H7 (cell line): ENCODE results near the gene C1orf226. TPM values are rescaled to one million over a fixed set of nuclear protein-coding genes. Genes with fewer than 3 reads are reported as not detected.
"Not testable (repeated sequence)": the region's sequence is repeated elsewhere in the genome, so short reads cannot be mapped to it uniquely, and the experiment has no call there.

Source experiments
- DNase-seq: peaks from one replicate; pipeline ENCODE4 v3.0.0; 2012
- H3K27me3 ChIP-seq: 2 replicates; pipeline ENCODE4 v1.6.0; 2011; ENCODE audit warnings: mild to moderate bottlenecking, low read length; ENCODE audit not compliant: control insufficient read depth, insufficient read depth
- H3K36me3 ChIP-seq: replicated peaks from 2 replicates; pipeline ENCODE4 v1.5.1; 2011; ENCODE audit warnings: low read length; ENCODE audit not compliant: control insufficient read depth, insufficient read depth
- H3K4me3 ChIP-seq: 2 replicates; pipeline ENCODE4 v1.5.1; 2011; ENCODE audit warnings: low read depth, mild to moderate bottlenecking, control low read depth, low read length, moderate library complexity; ENCODE audit not compliant: insufficient read depth
- total RNA-seq: library from RNA; depleted of rRNA; stranded (reverse); fragments of >200 nt; shearing (Covaris generic); gene quantifications from 2 replicates; pipeline ENCODE4 v1.2.3, GENCODE V29; 2014

Gene C1orf226
- total RNA-seq, 1 experiment from 2014 or later = 13.4 TPM

- Histone ChIP-seq H3K4me3 (no peak overlapping the region), H3K36me3 (no peaks in the 10 kb centered on the region), H3K27me3 (no peaks in the 10 kb centered on the region)
- no peak for DNase-seq
Observed at GRCh38 chr1:162397039-162397448, 15.5 kb downstream of the C1orf226 start.

GRCh38 chr1:162397943-162398560, 16.5 kb downstream of the C1orf226 start:
- no peaks in the 10 kb centered on the region for H3K36me3 ChIP-seq
- H3K4me3 ChIP-seq = no peak overlapping the region
- no peak for DNase-seq
- H3K27me3 ChIP-seq = no peaks in the 10 kb centered on the region

- DNase-seq = no peak
- H3K27me3 ChIP-seq = no peaks in the 10 kb centered on the region
- no peaks in the 10 kb centered on the region for H3K36me3 ChIP-seq
- no peak overlapping the region for H3K4me3 ChIP-seq
Observed at GRCh38 chr1:162398999-162399580, 17.6 kb downstream of the C1orf226 start.

- H3K36me3 ChIP-seq = no peaks in the 10 kb centered on the region
- no peak overlapping the region for H3K4me3 ChIP-seq
- DNase-seq = no peak
- H3K27me3 ChIP-seq = no peaks in the 10 kb centered on the region
Observed at GRCh38 chr1:162400790-162401355, 19.3 kb downstream of the C1orf226 start.

GRCh38 chr1:162404550-162405160, 23.1 kb downstream of the C1orf226 start:
- no peaks in the 10 kb centered on the region for H3K27me3 ChIP-seq
- H3K36me3 ChIP-seq = no peaks in the 10 kb centered on the region
- H3K4me3 ChIP-seq = no peak overlapping the region
- no peak for DNase-seq

- no peak for DNase-seq
- H3K36me3 ChIP-seq = no peaks in the 10 kb centered on the region
- H3K27me3 ChIP-seq = no peaks in the 10 kb centered on the region
- no peak overlapping the region for H3K4me3 ChIP-seq
Observed at GRCh38 chr1:162405800-162406199, 24.3 kb downstream of the C1orf226 start.

- no peaks in the 10 kb centered on the region for H3K36me3 ChIP-seq
- DNase-seq = no peak
- H3K4me3 ChIP-seq = no peak overlapping the region
- no peaks in the 10 kb centered on the region for H3K27me3 ChIP-seq
Observed at GRCh38 chr1:162406811-162407210, 25.3 kb downstream of the C1orf226 start.

GRCh38 chr1:162407539-162407938, 26.0 kb downstream of the C1orf226 start:
- no peaks in the 10 kb centered on the region for H3K36me3 ChIP-seq
- H3K27me3 ChIP-seq = no peaks in the 10 kb centered on the region
- no peak for DNase-seq
- H3K4me3 ChIP-seq = no peak overlapping the region

GRCh38 chr1:162412002-162412401, 30.5 kb downstream of the C1orf226 start, which contains the start of gene SH2D1B:
Gene SH2D1B, minus strand, starts transcription at chr1:162412136. Its CDS starts 120 bp downstream, at chr1:162412016.
- Histone ChIP-seq H3K36me3 (no peaks in the 10 kb centered on the region), H3K4me3 (no peak within 1 kb of the TSS), H3K27me3 (no peaks in the 10 kb centered on the region)
- DNase-seq = no peak

GRCh38 chr1:162416215-162416614, 34.7 kb downstream of the C1orf226 start:
- Histone ChIP-seq H3K36me3 (no peaks in the 10 kb centered on the region), H3K4me3 (no peak overlapping the region), H3K27me3 (no peaks in the 10 kb centered on the region)
- DNase-seq = no peak

GRCh38 chr1:162416909-162417308, 35.4 kb downstream of the C1orf226 start:
- no peak for DNase-seq
- Histone ChIP-seq H3K27me3 (no peaks in the 10 kb centered on the region), H3K36me3 (no peaks in the 10 kb centered on the region), H3K4me3 (no peak overlapping the region)

GRCh38 chr1:162417650-162418049, 36.1 kb downstream of the C1orf226 start:
- H3K36me3 ChIP-seq = no peaks in the 10 kb centered on the region
- DNase-seq = no peak
- H3K4me3 ChIP-seq = no peak overlapping the region
- no peaks in the 10 kb centered on the region for H3K27me3 ChIP-seq

- H3K27me3 ChIP-seq, DNase-seq, H3K36me3 ChIP-seq, H3K4me3 ChIP-seq: not testable (repeated sequence)
Observed at GRCh38 chr1:162418584-162418983, 37.1 kb downstream of the C1orf226 start.

- not testable (repeated sequence) for DNase-seq, H3K27me3 ChIP-seq, H3K4me3 ChIP-seq, H3K36me3 ChIP-seq
Observed at GRCh38 chr1:162419450-162419931, 38.0 kb downstream of the C1orf226 start.

GRCh38 chr1:162420120-162420519, 38.6 kb downstream of the C1orf226 start:
- Histone ChIP-seq H3K36me3 (no peaks in the 10 kb centered on the region), H3K27me3 (no peaks in the 10 kb centered on the region), H3K4me3 (no peak overlapping the region)
- DNase-seq = no peak
